Suprapubic skin (tissue), 3 donors: ENCODE results near the gene GNL3.

ENCODE experiments used
- POLR2AphosphoS5 ChIP-seq, 3 donors: sonication (generic); formaldehyde crosslinking; IDR thresholded peaks; one replicate each; pipeline ENCODE4 v1.6.1; 2017; ENCODE audit warnings: antibody characterized with exemption in 3 of 3
- TF ChIP-seq, protein P1 (sequence below), 2 donors: fragments of 200-600 bp in 1 of 2; fragments of 450-650 bp in 1 of 2; sonication (generic) in 1 of 2; IDR thresholded peaks; one replicate each; pipeline ENCODE4 v1.5.1; 2016 to 2019; ENCODE audit warnings: antibody characterized with exemption in 2 of 2, mild to moderate bottlenecking in 1 of 2, moderate library complexity in 1 of 2

GRCh38 chr3:52690560-52690959 is 4.7 kb downstream of the GNL3 start:
- TF ChIP-seq POLR2AphosphoS5 (IDR thresholded peaks at IDR 0.05), result no peak
- TF ChIP-seq, protein P1, sequence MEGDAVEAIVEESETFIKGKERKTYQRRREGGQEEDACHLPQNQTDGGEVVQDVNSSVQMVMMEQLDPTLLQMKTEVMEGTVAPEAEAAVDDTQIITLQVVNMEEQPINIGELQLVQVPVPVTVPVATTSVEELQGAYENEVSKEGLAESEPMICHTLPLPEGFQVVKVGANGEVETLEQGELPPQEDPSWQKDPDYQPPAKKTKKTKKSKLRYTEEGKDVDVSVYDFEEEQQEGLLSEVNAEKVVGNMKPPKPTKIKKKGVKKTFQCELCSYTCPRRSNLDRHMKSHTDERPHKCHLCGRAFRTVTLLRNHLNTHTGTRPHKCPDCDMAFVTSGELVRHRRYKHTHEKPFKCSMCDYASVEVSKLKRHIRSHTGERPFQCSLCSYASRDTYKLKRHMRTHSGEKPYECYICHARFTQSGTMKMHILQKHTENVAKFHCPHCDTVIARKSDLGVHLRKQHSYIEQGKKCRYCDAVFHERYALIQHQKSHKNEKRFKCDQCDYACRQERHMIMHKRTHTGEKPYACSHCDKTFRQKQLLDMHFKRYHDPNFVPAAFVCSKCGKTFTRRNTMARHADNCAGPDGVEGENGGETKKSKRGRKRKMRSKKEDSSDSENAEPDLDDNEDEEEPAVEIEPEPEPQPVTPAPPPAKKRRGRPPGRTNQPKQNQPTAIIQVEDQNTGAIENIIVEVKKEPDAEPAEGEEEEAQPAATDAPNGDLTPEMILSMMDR (IDR thresholded peaks at IDR 0.05), result no peak
